ENCODE results near the gene ZP3. TPM values are rescaled to one million over a fixed set of nuclear protein-coding genes. Genes with fewer than 3 reads are reported as not detected.

The ZP3 gene
- total and polyA plus RNA-seq, 2 of the 8 experiments (the other 6 are each of a cell fraction or from before 2014, with no cell fraction given): 1.5 to 2.4 TPM

DNA sequence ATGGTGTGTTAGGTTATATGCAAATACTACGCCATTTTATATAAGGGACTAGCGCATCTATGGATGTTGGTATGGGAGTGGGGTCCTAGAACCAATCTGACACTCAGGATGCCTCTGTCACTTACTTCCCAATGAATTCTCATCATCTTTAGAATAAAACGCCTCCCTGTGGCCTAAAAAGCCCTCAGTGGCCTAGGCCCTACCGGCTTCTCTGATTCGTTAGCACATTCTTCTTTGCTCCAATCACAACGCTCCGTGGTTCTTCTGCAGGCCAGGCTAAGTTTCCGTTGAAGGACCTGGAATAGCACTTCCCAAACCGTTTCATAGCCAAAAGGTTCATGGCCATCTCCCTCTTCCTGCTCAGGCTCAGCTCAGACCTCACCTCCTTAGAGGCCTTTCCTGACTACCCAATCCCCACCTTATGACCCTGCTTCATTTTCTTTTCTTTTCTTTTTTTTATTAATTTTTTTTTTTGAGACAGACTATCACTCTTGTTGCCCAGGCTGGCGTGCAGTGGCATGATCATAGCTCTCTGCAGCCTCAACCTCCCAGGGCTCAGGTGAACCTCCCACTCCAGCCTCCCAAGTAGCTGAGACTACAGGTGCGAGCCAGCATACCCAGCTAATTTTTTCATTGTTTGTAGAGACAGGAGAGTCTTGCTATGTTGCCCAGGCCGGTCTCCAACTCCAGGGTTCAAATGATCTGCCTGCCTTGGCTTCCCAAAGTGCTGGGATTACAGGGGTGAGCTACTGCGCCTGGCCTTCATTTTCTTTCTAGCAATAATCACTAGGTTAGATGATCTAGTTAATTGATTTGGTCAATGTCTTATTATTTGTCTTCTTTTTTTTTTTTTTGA, 41.4 kb upstream of the ZP3 start (continued):
- TF ChIP-seq, protein P1, sequence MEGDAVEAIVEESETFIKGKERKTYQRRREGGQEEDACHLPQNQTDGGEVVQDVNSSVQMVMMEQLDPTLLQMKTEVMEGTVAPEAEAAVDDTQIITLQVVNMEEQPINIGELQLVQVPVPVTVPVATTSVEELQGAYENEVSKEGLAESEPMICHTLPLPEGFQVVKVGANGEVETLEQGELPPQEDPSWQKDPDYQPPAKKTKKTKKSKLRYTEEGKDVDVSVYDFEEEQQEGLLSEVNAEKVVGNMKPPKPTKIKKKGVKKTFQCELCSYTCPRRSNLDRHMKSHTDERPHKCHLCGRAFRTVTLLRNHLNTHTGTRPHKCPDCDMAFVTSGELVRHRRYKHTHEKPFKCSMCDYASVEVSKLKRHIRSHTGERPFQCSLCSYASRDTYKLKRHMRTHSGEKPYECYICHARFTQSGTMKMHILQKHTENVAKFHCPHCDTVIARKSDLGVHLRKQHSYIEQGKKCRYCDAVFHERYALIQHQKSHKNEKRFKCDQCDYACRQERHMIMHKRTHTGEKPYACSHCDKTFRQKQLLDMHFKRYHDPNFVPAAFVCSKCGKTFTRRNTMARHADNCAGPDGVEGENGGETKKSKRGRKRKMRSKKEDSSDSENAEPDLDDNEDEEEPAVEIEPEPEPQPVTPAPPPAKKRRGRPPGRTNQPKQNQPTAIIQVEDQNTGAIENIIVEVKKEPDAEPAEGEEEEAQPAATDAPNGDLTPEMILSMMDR (IDR thresholded peaks at IDR 0.05; ENCODE audit: control extremely low read depth in 1 of 3, insufficient read depth in 1 of 3, low read depth in 1 of 3, low read length in 3 of 3): peak in 2 of 3 experiments; percentile 3 to 39; a peak in 1 of 4 replicates
- TF ChIP-seq, protein P2, sequence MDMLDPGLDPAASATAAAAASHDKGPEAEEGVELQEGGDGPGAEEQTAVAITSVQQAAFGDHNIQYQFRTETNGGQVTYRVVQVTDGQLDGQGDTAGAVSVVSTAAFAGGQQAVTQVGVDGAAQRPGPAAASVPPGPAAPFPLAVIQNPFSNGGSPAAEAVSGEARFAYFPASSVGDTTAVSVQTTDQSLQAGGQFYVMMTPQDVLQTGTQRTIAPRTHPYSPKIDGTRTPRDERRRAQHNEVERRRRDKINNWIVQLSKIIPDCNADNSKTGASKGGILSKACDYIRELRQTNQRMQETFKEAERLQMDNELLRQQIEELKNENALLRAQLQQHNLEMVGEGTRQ (IDR thresholded peaks at IDR 0.05; ENCODE audit: low read length): no peak
- TF ChIP-seq SP1 (IDR thresholded peaks at IDR 0.05; ENCODE audit: low read depth, low read length) (peak; percentile 80), SRF (IDR thresholded peaks at IDR 0.05; ENCODE audit: low read depth, low read length) (no peak), JUND (IDR thresholded peaks at IDR 0.05; ENCODE audit: low read length) (no peak), POU5F1 (IDR thresholded peaks at IDR 0.05; ENCODE audit: low read depth, low read length) (no peak)
- TF ChIP-seq, protein P3, sequence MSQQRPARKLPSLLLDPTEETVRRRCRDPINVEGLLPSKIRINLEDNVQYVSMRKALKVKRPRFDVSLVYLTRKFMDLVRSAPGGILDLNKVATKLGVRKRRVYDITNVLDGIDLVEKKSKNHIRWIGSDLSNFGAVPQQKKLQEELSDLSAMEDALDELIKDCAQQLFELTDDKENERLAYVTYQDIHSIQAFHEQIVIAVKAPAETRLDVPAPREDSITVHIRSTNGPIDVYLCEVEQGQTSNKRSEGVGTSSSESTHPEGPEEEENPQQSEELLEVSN (IDR thresholded peaks at IDR 0.05): 0 out of 2 replicates have a peak, but pooled peaks have one; percentile 21
